ENCODE results near the gene VSIR. TPM values are rescaled to one million over a fixed set of nuclear protein-coding genes. Genes with fewer than 3 reads are reported as not detected.

The VSIR gene
- total RNA-seq, 2 donors from 2014 or later, result 0.07 to 0.68 TPM

GRCh38 chr10:71805776-71806703 is 32.7 kb upstream of the VSIR start:
- DNase-seq, result peak; percentile 94

GRCh38 chr10:71804077-71804476 is 30.8 kb upstream of the VSIR start:
- no peaks in the 10 kb centered on the region for H3K4me1 Mint-ChIP-seq
- H3K4me3 Mint-ChIP-seq, result no peak overlapping the region
- TF ChIP-seq CTCF (conservative IDR thresholded peaks at IDR 0.05), result no peak
- no peak overlapping the region for H3K9ac ChIP-seq (ENCODE audit: extremely low read depth, low read length, poor library complexity, severe bottlenecking)
- H3K27ac Mint-ChIP-seq, result no peak overlapping the region
- no peaks in the 10 kb centered on the region for H3K4me1 ChIP-seq (ENCODE audit: control insufficient read depth, insufficient read depth, low read length)
- 88 to 100% methylated on average over 1 to 4 of the region's 4 CpGs for WGBS, 2 experiments (ENCODE audit: insufficient coverage in 1 of 2, insufficient read length in 1 of 2)
- H3K27me3 Mint-ChIP-seq (ENCODE audit: insufficient read depth), result peaks cover 27% of the 10 kb centered on the region
- no peaks in the 10 kb centered on the region for H3K27me3 ChIP-seq (ENCODE audit: control insufficient read depth, insufficient read depth, low read length, poor library complexity, severe bottlenecking)
- H3K9me3 Mint-ChIP-seq, result no peaks in the 10 kb centered on the region
- H3K36me3 ChIP-seq (ENCODE audit: control insufficient read depth, insufficient read depth, low read length), result no peaks in the 10 kb centered on the region
- no peaks in the 10 kb centered on the region for H3K36me3 Mint-ChIP-seq (ENCODE audit: low read depth)
- no peak overlapping the region for H3K4me3 ChIP-seq (ENCODE audit: low read length)
- no peaks in the 10 kb centered on the region for H3K9me3 ChIP-seq (ENCODE audit: control insufficient read depth, low read length)
- no peak overlapping the region for H3K27ac ChIP-seq (ENCODE audit: low read depth, low read length)
- DNase-seq, result no peak

More at GRCh38 chr10:71805776-71806703, 32.7 kb upstream of the VSIR start:
- Histone ChIP-seq H3K9me3 (ENCODE audit: control insufficient read depth, low read length) (no peaks in the 10 kb centered on the region), H3K27ac (ENCODE audit: low read depth, low read length) (no peak overlapping the region), H3K9ac (ENCODE audit: extremely low read depth, low read length, poor library complexity, severe bottlenecking) (no peak overlapping the region), H3K4me1 (ENCODE audit: control insufficient read depth, insufficient read depth, low read length) (no peaks in the 10 kb centered on the region), H3K36me3 (ENCODE audit: control insufficient read depth, insufficient read depth, low read length) (no peaks in the 10 kb centered on the region), H3K4me3 (ENCODE audit: low read length) (no peak overlapping the region), H3K27me3 (ENCODE audit: control insufficient read depth, insufficient read depth, low read length, poor library complexity, severe bottlenecking) (no peaks in the 10 kb centered on the region)
- H3K4me1 Mint-ChIP-seq, result no peaks in the 10 kb centered on the region
- peaks cover 27% of the 10 kb centered on the region for H3K27me3 Mint-ChIP-seq (ENCODE audit: insufficient read depth)
- no peaks in the 10 kb centered on the region for H3K36me3 Mint-ChIP-seq (ENCODE audit: low read depth)
- no peaks in the 10 kb centered on the region for H3K9me3 Mint-ChIP-seq
- WGBS, 2 experiments (ENCODE audit: insufficient coverage in 1 of 2, insufficient read length in 1 of 2), result 85 to 89% methylated on average over 18 to 41 of the region's 41 CpGs
- TF ChIP-seq CTCF (conservative IDR thresholded peaks at IDR 0.05), result no peak
- peak overlapping the region; percentile 58 for H3K27ac Mint-ChIP-seq
- no peak overlapping the region for H3K4me3 Mint-ChIP-seq

- Mint-ChIP-seq H3K36me3 (ENCODE audit: low read depth) (no peaks in the 10 kb centered on the region), H3K27me3 (ENCODE audit: insufficient read depth) (peaks cover 27% of the 10 kb centered on the region), H3K9me3 (no peaks in the 10 kb centered on the region), H3K27ac (no peak overlapping the region), H3K4me3 (no peak overlapping the region), H3K4me1 (no peaks in the 10 kb centered on the region)
- H3K36me3 ChIP-seq (ENCODE audit: control insufficient read depth, insufficient read depth, low read length), result no peaks in the 10 kb centered on the region
- no peaks in the 10 kb centered on the region for H3K4me1 ChIP-seq (ENCODE audit: control insufficient read depth, insufficient read depth, low read length)
- no peaks in the 10 kb centered on the region for H3K9me3 ChIP-seq (ENCODE audit: control insufficient read depth, low read length)
- H3K27ac ChIP-seq (ENCODE audit: low read depth, low read length), result no peak overlapping the region
- no peak overlapping the region for H3K4me3 ChIP-seq (ENCODE audit: low read length)
- 86 to 89% methylated on average over 8 to 18 of the region's 18 CpGs for WGBS, 2 experiments (ENCODE audit: insufficient coverage in 1 of 2, insufficient read length in 1 of 2)
- no peak overlapping the region for H3K9ac ChIP-seq (ENCODE audit: extremely low read depth, low read length, poor library complexity, severe bottlenecking)
- DNase-seq, result no peak
- no peak for TF ChIP-seq CTCF (conservative IDR thresholded peaks at IDR 0.05)
- no peaks in the 10 kb centered on the region for H3K27me3 ChIP-seq (ENCODE audit: control insufficient read depth, insufficient read depth, low read length, poor library complexity, severe bottlenecking)
These were observed 29.6 kb upstream of the VSIR start for GRCh38 chr10:71802715-71803488.
